Fibroblast of skin of back (primary cell): ENCODE measurements around the gene SUSD5.
A peak's percentile ranks its signal among the peaks of the same experiment; 100 is the strongest.
"Not testable (repeated sequence)": the region's sequence is repeated elsewhere in the genome, so short reads cannot be mapped to it uniquely, and the experiment has no call there.

Experiments used
- DNase-seq: peaks from one replicate; pipeline ENCODE4 v3.0.0-alpha.2; 2013

SUSD5 gene

GRCh38 chr3:33149342-33149741, 69.3 kb downstream of the SUSD5 start:
- no peak for DNase-seq

- peak; percentile 76 for DNase-seq
These were observed 71.7 kb downstream of the SUSD5 start for GRCh38 chr3:33146791-33147445.

GRCh38 chr3:33145901-33146580, 72.6 kb downstream of the SUSD5 start:
- no peak for DNase-seq

- no peak for DNase-seq
These were observed 73.2 kb downstream of the SUSD5 start for GRCh38 chr3:33145221-33145900.

- DNase-seq, result no peak
These were observed 74.2 kb downstream of the SUSD5 start for GRCh38 chr3:33144433-33144832.

GRCh38 chr3:33141006-33141405, 77.6 kb downstream of the SUSD5 start:
- DNase-seq, result peak; percentile 54

GRCh38 chr3:33139996-33140395, 78.6 kb downstream of the SUSD5 start:
- peak; percentile 44 for DNase-seq

GRCh38 chr3:33139006-33139623, 79.5 kb downstream of the SUSD5 start:
- DNase-seq, result not testable (repeated sequence)

GRCh38 chr3:33137691-33138090, 80.9 kb downstream of the SUSD5 start:
- DNase-seq, result no peak

GRCh38 chr3:33134026-33134625, 84.5 kb downstream of the SUSD5 start:
- peak; percentile 71 for DNase-seq

GRCh38 chr3:33132019-33132360, 86.6 kb downstream of the SUSD5 start:
- DNase-seq, result no peak

- DNase-seq, result peak; percentile 68
These were observed 87.1 kb downstream of the SUSD5 start for GRCh38 chr3:33131331-33132018.

- DNase-seq, result no peak
These were observed 88.5 kb downstream of the SUSD5 start for GRCh38 chr3:33130144-33130543.

GRCh38 chr3:33128706-33129105, 89.9 kb downstream of the SUSD5 start:
- peak; percentile 24 for DNase-seq

GRCh38 chr3:33125840-33126239, 92.8 kb downstream of the SUSD5 start:
- no peak for DNase-seq

GRCh38 chr3:33124638-33125037, 94.0 kb downstream of the SUSD5 start:
- no peak for DNase-seq

GRCh38 chr3:33122991-33123390, 95.6 kb downstream of the SUSD5 start:
- DNase-seq, result no peak

- no peak for DNase-seq
These were observed 98.7 kb downstream of the SUSD5 start for GRCh38 chr3:33119891-33120290.

GRCh38 chr3:33117461-33117860, 101.1 kb downstream of the SUSD5 start:
- DNase-seq, result no peak

- DNase-seq, result peak; percentile 83
These were observed 103.4 kb downstream of the SUSD5 start for GRCh38 chr3:33115024-33115768.

GRCh38 chr3:33114622-33115023, 104.0 kb downstream of the SUSD5 start:
- DNase-seq, result no peak
